Fibroblast of peridontal ligament (primary cell): ENCODE measurements around the gene SLC12A5.

Experiments used
- DNase-seq: peaks from one replicate; pipeline ENCODE4 v3.0.0-alpha.2; 2010; ENCODE audit errors: extremely low read depth

SLC12A5 gene

DNA sequence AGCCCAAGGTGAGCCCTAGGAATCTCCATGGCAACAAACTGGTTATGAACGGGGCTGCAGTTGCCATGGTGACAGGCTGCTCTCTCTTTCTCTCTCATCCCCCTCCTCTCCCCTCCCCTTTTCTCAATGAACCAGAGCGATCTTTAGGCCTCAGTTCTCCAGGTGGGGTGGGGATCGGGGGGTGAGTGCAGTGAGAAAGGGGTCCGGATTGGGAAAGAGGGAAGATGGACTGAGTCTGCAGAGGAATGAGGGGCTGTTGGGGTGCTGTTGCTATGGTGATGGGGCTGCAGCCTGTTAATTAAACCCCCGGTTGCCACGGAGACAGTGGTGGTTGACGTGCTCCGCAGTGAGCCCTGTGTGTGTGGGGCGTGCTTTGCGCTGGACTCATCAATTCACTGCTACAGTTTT lies 3.6 kb upstream of the SLC12A5 start:
- no peak for DNase-seq

DNA sequence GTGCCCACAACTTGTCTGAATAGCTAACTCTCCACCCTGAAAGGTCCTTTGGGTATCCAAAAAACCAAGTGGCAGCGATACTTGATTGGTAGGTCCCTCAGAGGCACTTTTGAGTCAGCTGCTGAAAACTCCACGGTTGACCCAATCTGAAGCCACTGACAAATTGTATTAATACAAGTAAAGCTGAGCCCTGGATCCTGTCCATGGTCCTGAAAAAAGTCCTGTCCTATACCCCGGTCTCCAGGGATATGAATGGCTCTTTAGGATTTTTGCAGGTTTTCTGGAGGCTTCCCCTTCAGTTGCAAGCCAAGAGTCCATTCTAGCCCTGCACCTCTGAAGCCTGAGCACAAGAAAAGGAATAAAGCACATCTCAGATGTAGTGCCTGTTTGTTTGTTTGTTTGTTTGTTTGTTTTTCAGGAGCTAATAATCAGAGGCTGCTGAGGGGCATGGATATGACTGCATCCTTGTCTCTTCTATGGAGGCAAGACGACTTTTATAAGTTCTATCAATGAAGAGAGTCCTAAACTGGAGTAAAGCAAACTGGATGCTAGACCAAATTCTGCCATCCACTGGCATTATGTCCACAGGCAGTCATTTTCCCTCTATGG lies 1.7 kb upstream of the SLC12A5 start:
- peak; percentile 55 for DNase-seq

DNA sequence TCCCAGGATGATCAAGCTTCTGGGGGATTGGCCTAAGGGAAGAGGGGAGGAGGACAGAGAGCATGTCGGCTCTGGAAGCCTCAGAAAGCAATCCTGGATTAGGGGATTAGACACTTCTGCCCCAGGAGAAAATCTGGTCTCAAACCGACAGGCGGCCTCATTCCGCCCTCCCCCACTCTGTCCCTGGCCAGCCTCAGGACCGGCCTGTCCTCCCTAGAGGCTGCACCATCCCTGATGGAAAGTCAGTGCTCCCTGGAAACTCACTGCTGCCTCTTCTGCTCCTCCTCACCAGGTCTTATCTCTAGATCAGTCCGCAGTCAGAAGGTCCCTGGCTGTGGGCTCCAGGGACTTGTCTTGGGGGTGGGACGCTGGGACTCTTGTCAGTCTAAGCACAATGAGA lies 905 bp upstream of the SLC12A5 start:
- no peak for DNase-seq

DNA sequence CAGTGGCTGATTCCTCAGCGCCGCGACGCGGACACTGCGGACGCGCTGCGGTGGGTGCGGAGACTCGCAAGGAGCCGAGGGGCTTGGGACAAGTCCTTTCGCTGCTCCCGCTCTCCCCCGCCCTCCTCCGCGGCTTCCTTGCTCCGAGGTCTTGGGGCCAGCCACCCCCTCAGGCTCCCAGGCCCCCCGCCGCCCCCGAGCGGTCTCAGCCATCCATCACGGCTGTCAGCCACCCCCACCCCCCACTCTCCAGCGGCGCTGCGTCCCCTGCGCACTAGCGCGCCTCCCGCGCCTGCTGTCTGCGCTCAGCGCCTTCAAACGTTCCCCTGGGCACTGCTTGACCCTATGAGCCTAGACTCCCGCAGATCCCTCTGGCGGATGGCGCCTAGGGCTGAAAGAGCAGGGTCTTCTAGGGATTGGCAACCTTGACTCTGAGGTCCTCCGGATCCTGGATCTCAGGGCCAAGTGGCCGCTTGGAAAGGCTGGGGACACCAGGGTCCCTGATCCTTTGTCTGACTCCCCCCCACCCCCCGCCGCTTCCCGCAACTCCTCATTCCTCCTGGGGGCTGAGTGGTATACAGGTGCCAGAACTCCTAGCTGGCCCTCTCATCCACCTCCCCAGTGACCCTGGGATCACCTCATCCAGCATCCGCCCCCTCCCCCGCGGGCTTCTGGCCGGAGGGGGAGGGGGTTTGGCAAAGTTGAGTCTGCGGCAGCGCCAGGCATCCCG lies 1.4 kb downstream of the SLC12A5 start:
- DNase-seq = no peak

DNA sequence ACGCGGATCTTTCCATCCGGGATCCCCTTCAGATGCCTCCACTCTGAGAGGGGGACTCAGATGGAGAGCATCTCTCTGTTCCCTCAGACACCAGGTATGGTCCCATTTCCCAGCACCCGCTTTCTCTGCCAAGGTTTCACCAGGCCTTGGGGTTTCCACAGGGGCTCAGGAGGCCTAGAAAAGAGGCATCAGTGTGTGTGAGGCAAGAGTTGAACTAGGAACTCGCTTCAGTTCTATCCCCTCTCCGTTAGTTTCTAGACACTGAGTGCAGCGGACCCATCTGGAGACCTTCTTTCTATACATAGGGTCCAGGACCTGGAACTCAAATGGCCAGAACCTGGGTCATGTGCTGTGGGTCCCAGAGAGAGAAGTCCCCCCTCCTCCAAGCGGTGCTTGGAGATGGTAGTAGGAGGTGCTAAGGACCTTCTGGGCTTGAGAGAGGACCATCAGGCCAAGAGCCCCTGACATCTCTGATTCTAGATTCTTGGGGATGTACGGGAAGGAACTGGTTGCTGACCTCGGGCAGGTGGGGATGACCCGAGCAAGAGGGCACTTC lies 2.1 kb downstream of the SLC12A5 start:
- DNase-seq = no peak

DNA sequence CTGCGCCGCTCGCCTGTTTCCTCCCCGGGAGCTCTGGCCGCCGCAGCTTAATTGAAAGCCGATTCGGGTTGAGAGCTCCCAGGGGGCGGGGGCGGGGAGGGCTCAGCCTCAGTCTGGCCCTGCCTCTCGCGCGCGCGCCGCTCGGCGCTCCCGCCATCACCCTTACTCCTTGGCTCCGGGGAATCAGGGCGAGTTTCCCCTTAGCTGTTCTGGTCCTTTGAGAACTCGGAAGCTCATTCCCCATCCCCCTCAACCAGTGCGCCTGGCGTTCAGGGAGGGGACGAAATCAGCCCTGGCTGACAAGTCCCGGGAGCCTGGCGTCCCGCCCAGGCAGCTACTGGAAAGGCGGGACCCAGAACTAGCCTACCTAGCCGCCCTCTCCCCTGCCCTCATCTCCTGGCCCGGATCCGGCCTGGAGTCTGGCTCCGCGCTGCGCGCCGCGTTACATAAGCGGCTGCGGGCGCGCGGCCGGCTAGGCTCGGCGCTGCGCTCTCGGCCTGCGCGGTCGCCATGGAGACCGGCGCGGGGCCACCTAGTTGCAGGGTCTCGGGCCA lies 2.8 kb downstream of the SLC12A5 start:
- no peak for DNase-seq

DNA sequence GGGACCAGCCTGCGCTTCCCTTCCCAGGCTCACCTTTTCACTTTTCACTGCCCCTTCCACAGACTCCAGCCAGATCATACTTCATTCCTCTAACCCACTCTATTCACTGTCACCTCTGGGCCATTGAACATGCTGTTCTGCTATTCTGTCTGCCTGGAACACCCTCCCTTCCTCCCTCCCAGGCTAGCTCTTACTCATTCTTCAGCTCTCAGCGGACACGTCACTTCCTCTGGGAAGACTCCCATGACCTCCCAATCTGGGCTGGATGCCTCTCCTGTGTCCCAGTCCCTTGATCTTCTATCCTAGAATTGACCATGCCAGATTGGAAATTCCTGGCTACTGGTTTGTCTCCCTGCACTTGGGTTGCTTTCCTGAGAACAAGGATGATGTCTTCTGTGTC lies 5.0 kb downstream of the SLC12A5 start:
- DNase-seq = no peak

DNA sequence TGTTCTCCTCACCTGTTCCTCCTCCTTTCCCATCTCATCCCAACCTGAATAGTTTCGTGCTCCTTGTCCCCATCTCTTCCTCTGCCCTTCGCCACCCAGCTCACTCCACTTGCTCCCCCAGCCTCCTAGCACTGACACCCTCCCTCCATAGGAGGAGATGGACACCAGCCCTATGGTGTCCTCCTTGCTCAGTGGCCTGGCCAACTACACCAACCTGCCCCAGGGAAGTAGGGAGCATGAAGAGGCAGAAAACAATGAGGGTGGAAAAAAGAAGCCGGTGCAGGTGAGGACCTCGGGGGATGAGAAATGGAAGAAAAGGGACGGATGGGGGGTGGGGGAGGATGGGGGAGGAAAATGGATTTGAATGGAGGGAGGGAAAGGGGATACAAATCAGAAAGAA lies 6.2 kb downstream of the SLC12A5 start:
- no peak for DNase-seq

DNA sequence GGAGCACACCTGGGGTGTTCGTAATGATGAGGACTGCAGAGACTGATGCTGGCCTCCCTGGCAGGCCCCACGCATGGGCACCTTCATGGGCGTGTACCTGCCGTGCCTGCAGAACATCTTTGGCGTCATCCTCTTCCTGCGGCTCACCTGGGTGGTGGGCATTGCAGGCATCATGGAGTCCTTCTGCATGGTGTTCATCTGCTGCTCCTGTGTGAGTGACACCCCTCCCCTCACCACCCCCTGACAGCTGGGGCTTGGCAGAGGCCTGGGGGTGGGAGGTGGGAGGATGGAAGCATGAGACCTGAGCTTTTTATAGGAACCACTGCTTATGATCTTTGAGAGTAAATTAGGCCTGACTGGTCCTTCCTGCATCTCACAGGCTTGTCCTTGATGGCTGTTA lies 6.7 kb downstream of the SLC12A5 start:
- no peak for DNase-seq

DNA sequence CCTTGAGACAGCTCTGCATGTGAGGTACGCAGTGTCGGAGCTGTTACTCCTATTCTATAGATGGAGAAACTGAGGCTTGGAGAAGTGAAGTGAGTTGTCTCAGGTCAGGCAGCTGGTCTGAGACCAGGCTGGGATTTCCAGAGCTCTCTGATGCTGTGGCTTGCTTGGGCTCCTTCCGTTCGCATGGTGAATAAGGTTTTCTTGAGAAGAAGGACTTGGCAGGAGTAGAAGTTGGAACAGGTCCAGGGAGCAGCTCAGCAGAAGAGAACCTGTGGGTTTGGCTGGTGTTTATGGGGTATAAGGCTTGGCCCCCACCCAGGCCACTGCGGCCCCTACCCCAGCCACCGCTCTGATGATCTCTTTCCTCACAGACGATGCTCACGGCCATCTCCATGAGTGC lies 7.4 kb downstream of the SLC12A5 start:
- DNase-seq = no peak

DNA sequence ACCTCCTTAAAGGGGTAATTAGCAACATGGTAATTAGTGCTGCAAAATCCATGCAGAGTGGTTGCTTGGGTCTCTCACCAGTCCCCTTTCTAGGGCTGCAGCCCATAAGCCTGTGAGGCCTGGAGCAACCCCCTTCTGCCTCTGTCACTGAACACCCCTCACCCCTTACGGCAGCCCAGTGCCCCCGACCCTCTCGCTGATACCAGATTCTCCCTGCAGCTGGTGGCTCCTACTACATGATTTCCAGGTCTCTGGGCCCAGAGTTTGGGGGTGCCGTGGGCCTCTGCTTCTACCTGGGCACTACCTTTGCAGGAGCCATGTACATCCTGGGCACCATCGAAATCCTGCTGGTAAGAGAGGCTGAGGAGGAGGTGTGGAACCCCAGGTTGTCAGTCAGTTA lies 8.0 kb downstream of the SLC12A5 start:
- DNase-seq = no peak

DNA sequence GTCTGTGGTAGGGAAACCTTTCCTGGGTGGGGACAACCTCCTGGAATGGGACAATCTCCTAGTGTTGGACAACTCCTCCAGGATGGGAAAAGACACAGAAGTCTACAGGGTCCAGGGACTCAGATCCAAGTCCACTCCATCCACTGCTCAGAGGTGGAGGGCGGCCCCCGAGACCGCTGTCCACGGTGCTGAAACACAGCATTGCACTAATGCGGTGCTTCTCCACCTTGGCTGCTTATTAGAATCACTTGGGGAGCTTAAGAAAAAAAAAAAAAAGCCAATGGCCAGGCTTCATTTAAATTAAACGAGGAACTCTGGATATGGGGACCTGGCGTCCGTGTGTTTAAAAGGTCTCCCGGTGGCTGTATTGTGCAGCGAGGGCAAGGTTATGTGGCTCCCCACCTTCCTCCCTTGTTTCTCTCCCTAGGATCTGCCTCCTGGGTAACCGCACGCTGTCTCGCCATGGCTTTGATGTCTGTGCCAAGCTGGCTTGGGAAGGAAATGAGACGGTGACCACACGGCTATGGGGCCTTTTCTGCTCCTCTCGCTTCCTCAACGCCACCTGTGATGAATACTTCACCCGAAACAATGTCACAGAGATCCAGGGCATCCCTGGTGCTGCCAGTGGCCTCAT lies 12.0 kb downstream of the SLC12A5 start:
- DNase-seq = peak; percentile 26

DNA sequence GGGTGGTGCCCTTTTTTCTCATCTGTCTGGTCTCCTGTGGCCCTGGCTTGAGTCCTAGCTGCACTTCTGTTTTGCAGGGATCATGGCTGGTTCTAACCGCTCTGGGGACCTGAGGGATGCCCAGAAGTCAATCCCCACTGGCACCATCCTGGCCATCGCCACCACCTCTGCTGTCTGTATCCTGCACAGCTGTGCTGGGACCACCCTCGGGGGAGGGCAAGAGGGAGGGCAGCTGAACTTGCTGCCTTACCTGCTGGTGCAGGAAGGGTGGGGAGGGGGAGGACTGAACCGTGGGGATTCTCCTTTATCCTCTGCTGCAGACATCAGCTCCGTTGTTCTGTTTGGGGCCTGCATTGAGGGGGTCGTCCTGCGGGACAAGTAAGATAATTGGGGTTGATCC lies 14.5 kb downstream of the SLC12A5 start:
- no peak for DNase-seq

DNA sequence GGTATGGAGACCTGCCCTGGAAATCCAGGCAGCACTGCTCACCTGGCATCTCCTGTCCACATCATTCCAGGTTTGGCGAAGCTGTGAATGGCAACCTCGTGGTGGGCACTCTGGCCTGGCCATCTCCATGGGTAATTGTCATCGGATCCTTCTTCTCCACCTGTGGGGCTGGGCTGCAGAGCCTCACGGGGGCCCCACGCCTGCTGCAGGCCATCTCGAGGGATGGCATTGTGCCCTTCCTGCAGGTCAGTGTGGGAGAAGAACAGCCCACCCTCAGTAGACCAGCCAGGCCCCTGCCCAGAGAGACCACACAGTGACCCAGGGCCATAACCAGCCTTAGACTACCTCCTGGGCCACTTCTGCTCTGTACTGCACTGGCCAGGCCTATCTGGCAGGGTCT lies 15.9 kb downstream of the SLC12A5 start:
- DNase-seq = no peak

DNA sequence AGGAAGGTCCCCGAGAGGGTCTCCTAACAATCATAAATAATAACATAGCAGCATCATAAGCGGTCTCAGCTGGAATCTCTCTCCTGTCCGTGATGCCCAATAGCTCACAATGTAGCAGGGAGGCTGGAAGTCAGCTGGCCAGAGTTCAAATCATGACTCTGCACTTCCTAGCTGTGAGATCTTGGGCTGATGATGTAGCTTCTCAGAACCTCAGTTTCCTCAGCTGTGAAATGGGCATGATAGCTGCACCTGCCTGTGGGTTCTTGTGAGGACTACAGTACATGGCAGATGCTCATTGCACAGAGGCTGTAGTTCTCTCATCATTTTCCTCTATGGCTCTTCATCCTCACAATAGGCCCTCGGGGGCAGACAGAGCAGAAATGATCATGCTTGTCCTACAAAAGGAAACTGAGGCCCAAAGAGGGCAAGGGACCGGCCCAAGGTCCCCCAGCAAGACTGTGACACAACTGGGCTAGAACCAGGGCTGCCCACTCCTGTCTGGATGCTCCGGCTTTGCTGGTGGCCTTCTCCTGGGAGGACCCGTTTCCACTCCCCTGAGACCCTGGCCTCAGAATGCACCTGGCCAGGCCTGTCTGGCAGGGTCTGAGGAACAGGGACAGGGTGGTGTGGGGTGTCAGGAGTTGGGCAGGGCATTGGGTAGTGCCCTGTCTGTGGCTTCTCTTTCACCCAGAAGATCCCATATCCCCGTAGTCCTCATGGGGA lies 17.7 kb downstream of the SLC12A5 start:
- no peak for DNase-seq

DNA sequence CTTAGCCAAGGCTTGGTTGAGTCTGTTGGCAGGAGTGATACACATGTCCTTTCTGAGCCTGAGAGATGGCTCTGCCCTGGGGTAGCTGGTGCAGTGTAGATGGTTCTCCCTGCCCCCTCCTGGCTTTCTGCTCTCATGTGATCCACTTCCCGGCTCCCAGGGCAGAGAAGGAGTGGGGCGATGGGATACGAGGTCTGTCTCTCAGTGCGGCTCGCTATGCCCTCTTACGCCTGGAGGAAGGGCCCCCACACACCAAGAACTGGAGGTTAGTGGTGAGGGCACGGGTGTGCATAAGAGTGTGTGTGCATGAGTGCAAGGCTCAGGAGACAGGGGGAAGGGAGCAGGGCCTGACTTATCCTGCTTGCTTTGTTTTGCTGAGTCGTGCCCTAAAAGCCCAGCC lies 18.8 kb downstream of the SLC12A5 start:
- no peak for DNase-seq

DNA sequence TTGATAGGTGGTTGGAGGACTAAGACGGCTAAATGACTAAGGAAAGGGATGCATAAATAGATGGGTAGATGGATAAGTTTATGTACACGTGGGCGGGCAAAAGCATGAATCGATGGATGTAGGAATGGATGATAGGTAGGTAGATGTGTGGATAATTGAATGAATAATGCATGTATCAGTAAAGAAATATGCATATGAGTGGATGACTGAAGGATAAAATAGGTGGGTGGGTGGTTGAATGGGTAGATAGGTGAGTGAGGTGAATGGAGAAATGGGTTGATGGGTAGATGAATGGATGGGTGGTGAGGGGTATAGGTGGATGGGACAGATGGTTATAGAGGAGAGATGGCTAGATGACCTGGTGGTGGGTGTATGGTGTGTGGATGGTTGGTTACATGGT lies 20.2 kb downstream of the SLC12A5 start:
- no peak for DNase-seq

DNA sequence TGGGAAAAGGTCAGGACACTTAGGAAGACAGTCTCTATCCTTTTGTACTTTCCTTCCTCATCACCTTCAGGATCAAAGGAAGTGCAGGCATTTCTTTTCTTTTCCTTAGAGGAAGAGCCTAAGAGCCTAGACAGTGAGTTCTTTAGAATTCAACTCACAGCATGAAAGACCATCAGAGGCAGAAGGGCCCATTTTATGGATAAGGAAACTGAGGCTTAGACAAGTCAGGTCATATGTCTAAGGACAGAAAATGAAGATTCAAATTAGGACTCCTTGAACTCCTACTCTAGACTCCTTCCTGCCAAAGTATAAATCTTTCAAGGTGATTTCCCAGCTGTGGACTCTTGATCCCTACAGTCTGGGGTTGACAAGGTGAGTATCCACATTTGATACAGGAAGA lies 20.8 kb downstream of the SLC12A5 start:
- DNase-seq = no peak

DNA sequence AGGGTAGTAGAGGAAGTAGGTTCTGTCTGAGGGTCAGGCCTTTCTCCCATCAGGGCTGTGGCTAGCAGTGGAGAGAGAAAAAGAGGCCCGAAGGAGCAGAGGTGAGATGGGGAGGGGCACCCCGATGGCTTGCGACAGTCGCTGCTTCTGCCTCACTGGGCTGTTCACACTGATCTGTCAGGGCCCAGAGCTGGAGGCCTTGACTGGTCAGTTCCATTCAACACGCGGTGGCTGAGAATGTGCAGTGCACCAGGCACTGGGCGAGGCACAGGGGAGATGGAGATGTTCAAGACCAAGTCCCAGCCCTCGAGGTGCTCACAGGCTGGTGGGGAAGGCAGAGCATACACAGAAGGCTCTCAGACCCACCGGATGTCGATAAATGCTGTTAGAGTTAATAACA lies 21.4 kb downstream of the SLC12A5 start:
- DNase-seq = no peak

DNA sequence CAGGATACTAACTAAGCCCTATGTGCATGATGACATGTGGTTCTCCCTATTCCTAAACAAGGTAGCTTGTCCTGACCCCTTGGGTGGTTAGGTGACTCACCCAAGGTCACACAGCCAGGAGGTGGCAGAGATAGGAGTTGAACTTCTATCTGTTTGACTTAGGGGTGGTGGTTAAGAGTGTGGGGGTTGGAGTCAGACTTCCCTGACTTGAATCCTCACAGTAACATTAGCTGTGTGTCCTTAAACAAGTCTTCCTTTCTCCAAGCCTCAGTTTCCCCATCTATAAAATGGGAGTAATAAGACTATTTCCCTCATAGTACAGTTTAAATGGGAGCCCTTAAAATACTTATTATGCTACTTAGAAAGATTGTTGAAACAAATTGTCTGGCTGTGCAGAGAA lies 21.9 kb downstream of the SLC12A5 start:
- no peak for DNase-seq

DNA sequence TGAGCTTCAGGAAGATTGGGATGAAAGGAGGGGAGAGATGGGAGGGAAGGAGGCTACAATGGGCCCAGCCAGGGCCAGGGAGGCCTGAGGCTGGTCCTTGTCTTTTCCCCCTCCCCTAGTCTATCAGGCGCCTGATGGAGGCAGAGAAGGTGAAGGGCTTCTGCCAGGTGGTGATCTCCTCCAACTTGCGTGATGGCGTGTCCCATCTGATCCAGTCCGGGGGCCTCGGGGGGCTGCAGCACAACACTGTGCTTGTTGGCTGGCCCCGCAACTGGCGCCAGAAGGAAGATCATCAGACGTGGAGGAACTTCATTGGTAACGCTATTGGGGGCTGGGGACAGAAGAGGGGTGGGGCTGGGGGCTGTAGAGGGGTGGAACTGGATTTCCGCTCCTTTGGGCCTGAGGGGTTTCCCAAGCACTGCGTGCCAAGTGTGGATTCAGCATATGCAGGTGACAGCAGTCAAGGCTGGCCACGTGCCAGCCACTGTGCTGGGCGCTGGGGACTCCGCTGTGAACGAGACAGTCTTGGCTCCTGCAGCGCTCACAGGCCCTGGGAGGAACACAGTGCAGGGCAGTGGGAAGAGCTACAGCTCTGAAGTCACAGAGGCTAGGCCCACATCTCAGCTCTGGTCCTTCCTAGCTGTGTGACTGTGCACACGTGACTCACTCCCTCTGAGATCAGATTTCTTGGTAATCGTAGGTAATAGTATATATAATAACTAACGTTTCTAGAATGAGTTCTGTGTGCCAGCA lies 22.7 kb downstream of the SLC12A5 start:
- DNase-seq = no peak
